ENCODE measurements around the gene KLRC1. TPM values are rescaled to one million over a fixed set of nuclear protein-coding genes. Genes with fewer than 3 reads are reported as not detected.
"Not testable (repeated sequence)": the region's sequence is repeated elsewhere in the genome, so short reads cannot be mapped to it uniquely, and the experiment has no call there.

The KLRC1 gene
- total RNA-seq (under 1 TPM in 1 of 4 donors, not detected in 3; 0.40 TPM), polyA plus RNA-seq (0.23 TPM)
- long read RNA-seq, donor 1 = 0 reads
- long read RNA-seq, donor 2 = 0 reads
- long read RNA-seq, donor 3 = 0 reads
- long read RNA-seq, donor 4 = 0 reads

- intact Hi-C loops (cut with DNase I) = no loop called here
- 56% methylated on average over 2 of the region's 2 CpGs for WGBS
- ATAC-seq = no peak
Observed at GRCh38 chr12:10453156-10453555, at the start of gene KLRC1. TSS of gene KLRC1 (minus strand) at chr12:10453377. CDS start at chr12:10451156, 2,221 bp downstream.

DNA sequence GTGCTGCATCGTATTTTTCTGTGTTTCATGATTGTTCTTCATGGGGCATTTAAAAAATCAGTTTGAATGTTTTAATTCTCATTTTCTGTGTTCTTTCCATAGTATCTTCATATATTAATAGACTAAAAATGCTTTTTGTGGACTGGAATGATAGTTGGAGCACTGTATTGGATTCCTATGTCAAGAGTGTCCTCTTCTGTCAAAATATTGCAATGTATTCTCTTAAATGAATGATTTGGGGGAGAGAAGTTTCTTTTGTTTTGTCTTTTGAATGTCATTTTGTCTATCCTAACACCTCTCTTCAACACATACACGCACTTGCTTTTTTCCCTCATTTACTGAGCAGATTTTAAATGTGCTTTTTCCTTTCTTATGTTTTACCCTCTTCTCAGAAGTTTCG lies 47.9 kb upstream of the KLRC1 start:
- WGBS = 46% methylated on average over 3 of the region's 3 CpGs
- intact Hi-C loops (cut with DNase I) = no loop called here
- DNase-seq (no peak), ATAC-seq (no peak)
- Histone ChIP-seq H3K27me3 (ENCODE audit: control insufficient read depth, insufficient read depth) (no peaks in the 10 kb centered on the region), H3K27ac (ENCODE audit: low read length) (no peak overlapping the region), H3K4me3 (ENCODE audit: low read length) (no peak overlapping the region), H3K9me3 (ENCODE audit: control insufficient read depth, low read length) (no peaks in the 10 kb centered on the region), H3K4me1 (ENCODE audit: control insufficient read depth, insufficient read depth, low read length) (no peaks in the 10 kb centered on the region)

More at GRCh38 chr12:10453156-10453555, at the start of gene KLRC1:
- Histone ChIP-seq H3K4me3 (ENCODE audit: low read length) (no peak within 1 kb of the TSS), H3K27ac (ENCODE audit: low read length) (no peak within 1 kb of the TSS), H3K9me3 (ENCODE audit: control insufficient read depth, low read length) (peaks cover 10% of the 10 kb centered on the region), H3K27me3 (ENCODE audit: control insufficient read depth, insufficient read depth) (no peaks in the 10 kb centered on the region), H3K4me1 (ENCODE audit: control insufficient read depth, insufficient read depth, low read length) (no peaks in the 10 kb centered on the region)
- DNase-seq = no peak

GRCh38 chr12:10498042-10498441 lies 44.9 kb upstream of the KLRC1 start:
- DNase-seq (no peak), ATAC-seq (no peak)
- H3K9me3 ChIP-seq (ENCODE audit: control insufficient read depth, low read length) = no peaks in the 10 kb centered on the region
- no peak overlapping the region for H3K4me3 ChIP-seq (ENCODE audit: low read length)
- no peak overlapping the region for H3K27ac ChIP-seq (ENCODE audit: low read length)
- WGBS = 13% methylated on average over 1 of the region's 1 CpG
- intact Hi-C loops (cut with DNase I) = no loop called here
- no peaks in the 10 kb centered on the region for H3K27me3 ChIP-seq (ENCODE audit: control insufficient read depth, insufficient read depth)
- no peaks in the 10 kb centered on the region for H3K4me1 ChIP-seq (ENCODE audit: control insufficient read depth, insufficient read depth, low read length)

GRCh38 chr12:10497602-10498001 lies 44.4 kb upstream of the KLRC1 start:
- DNase-seq (peak in 1 of 3 donors; percentile 28), ATAC-seq (no peak)
- intact Hi-C loops (cut with DNase I) = no loop called here
- H3K4me1 ChIP-seq (ENCODE audit: control insufficient read depth, insufficient read depth, low read length) = no peaks in the 10 kb centered on the region
- H3K4me3 ChIP-seq (ENCODE audit: low read length) = no peak overlapping the region
- WGBS = 45% methylated on average over 2 of the region's 2 CpGs
- H3K27me3 ChIP-seq (ENCODE audit: control insufficient read depth, insufficient read depth) = no peaks in the 10 kb centered on the region
- no peak overlapping the region for H3K27ac ChIP-seq (ENCODE audit: low read length)
- no peaks in the 10 kb centered on the region for H3K9me3 ChIP-seq (ENCODE audit: control insufficient read depth, low read length)

DNA sequence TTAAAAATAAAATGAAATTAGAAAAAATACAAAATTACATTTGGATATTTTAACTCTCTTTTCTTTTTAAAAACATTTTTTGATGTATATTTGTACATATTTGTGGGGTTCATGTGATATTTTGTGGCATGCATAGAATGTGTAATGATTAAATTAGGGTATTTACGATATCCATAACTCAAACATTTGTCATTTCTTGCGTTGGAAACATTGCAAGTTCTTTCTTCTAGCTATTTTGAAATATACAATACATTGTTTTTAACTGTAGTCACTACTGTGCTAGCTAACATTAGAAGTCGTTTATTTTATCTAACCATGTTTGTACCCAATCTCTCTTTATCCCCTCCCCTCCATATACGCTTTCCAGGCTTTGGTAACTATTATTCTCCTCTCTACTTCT lies 38.6 kb upstream of the KLRC1 start:
- H3K4me3 ChIP-seq (ENCODE audit: low read length) = no peak overlapping the region
- H3K9me3 ChIP-seq (ENCODE audit: control insufficient read depth, low read length) = no peaks in the 10 kb centered on the region
- WGBS = 76% methylated on average over 4 of the region's 4 CpGs
- no peak for ATAC-seq
- no peaks in the 10 kb centered on the region for H3K27me3 ChIP-seq (ENCODE audit: control insufficient read depth, insufficient read depth)
- intact Hi-C loops (cut with DNase I) = no loop called here
- no peak for DNase-seq
- no peak overlapping the region for H3K27ac ChIP-seq (ENCODE audit: low read length)
- H3K4me1 ChIP-seq (ENCODE audit: control insufficient read depth, insufficient read depth, low read length) = no peaks in the 10 kb centered on the region

DNA sequence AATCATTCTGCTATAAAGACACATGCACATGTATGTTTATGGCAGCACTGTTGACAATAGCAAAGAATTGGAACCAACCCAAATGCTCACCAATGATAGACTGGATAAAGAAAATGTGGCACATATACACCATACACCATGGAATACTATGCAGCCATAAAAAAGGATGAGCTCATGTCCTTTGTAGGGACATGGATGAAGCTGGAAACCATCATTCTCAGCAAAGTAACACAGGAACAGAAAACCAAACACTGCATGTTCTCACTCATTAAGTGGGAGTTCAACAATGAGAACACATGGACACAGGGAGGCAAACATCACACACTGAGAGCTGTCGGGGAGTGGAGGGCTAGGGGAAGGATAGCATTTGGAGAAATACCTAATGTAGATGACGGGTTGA lies 34.2 kb upstream of the KLRC1 start:
- H3K9me3 ChIP-seq (ENCODE audit: control insufficient read depth, low read length); H3K4me1 ChIP-seq (ENCODE audit: control insufficient read depth, insufficient read depth, low read length); intact Hi-C loops (cut with DNase I); ATAC-seq; H3K4me3 ChIP-seq (ENCODE audit: low read length); DNase-seq; H3K27me3 ChIP-seq (ENCODE audit: control insufficient read depth, insufficient read depth); H3K27ac ChIP-seq (ENCODE audit: low read length): not testable (repeated sequence)
- WGBS = 93% methylated on average over 2 of the region's 2 CpGs

GRCh38 chr12:10481901-10482300 lies 28.7 kb upstream of the KLRC1 start:
- intact Hi-C loops (cut with DNase I); H3K27ac ChIP-seq (ENCODE audit: low read length); ATAC-seq; H3K4me3 ChIP-seq (ENCODE audit: low read length); H3K27me3 ChIP-seq (ENCODE audit: control insufficient read depth, insufficient read depth); H3K9me3 ChIP-seq (ENCODE audit: control insufficient read depth, low read length); H3K4me1 ChIP-seq (ENCODE audit: control insufficient read depth, insufficient read depth, low read length): not testable (repeated sequence)
- 61% methylated on average over 2 of the region's 2 CpGs for WGBS
- peak in 1 of 3 donors; percentile 9 for DNase-seq

DNA sequence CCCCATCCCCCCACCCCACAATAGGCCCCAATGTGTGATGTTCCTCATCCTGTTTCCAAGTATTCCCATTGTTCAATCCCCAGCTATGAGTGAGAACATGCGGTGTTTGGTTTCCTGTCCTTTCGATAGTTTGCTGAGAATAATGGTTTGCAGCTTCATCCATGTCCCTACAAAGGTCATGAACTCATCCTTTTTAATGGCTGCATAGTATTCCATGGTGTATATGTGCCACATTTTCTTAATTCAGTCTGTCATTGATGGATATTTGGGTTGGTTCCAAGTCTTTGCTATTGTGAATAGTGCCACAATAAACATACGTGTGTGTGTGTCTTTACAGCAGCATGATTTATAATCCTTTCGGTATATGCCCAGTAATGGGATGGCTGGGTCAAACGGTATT lies 19.6 kb upstream of the KLRC1 start:
- H3K9me3 ChIP-seq (ENCODE audit: control insufficient read depth, low read length); H3K27ac ChIP-seq (ENCODE audit: low read length); H3K4me1 ChIP-seq (ENCODE audit: control insufficient read depth, insufficient read depth, low read length); DNase-seq; intact Hi-C loops (cut with DNase I); H3K4me3 ChIP-seq (ENCODE audit: low read length); H3K27me3 ChIP-seq (ENCODE audit: control insufficient read depth, insufficient read depth); ATAC-seq: not testable (repeated sequence)
- 87% methylated on average over 5 of the region's 5 CpGs for WGBS

DNA sequence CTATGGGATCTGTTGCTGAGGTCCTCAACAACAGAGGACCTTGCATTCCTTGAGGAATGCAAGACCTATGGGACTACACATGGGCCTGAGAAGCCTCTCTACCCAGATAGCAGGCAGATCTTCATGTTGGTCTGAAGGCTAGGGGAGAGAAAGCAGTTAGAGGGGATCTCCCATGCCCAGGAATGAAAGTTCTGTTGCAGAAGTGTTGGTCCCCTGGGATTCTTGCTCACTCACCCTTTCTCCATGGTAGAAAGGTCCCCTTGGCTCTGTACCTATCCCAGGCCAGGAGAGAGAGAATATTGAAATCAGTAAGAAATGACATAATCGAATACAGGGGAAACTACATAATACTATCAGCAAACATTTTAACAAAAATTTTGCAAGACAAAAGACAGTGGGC lies 16.5 kb upstream of the KLRC1 start:
- DNase-seq = no peak
- Histone ChIP-seq H3K9me3 (ENCODE audit: control insufficient read depth, low read length) (no peaks in the 10 kb centered on the region), H3K4me3 (ENCODE audit: low read length) (no peak overlapping the region), H3K27ac (ENCODE audit: low read length) (no peak overlapping the region), H3K27me3 (ENCODE audit: control insufficient read depth, insufficient read depth) (no peaks in the 10 kb centered on the region), H3K4me1 (ENCODE audit: control insufficient read depth, insufficient read depth, low read length) (no peaks in the 10 kb centered on the region)
- no peak for ATAC-seq
- intact Hi-C loops (cut with DNase I) = no loop called here
- WGBS = 91% methylated on average over 1 of the region's 1 CpG

GRCh38 chr12:10466311-10466710 lies 13.1 kb upstream of the KLRC1 start:
- H3K27me3 ChIP-seq (ENCODE audit: control insufficient read depth, insufficient read depth) = no peaks in the 10 kb centered on the region
- ATAC-seq = no peak
- H3K4me1 ChIP-seq (ENCODE audit: control insufficient read depth, insufficient read depth, low read length) = no peaks in the 10 kb centered on the region
- no peak for DNase-seq
- H3K9me3 ChIP-seq (ENCODE audit: control insufficient read depth, low read length) = no peaks in the 10 kb centered on the region
- no peak overlapping the region for H3K4me3 ChIP-seq (ENCODE audit: low read length)
- intact Hi-C loops (cut with DNase I) = no loop called here
- 70% methylated on average over 4 of the region's 4 CpGs for WGBS
- no peak overlapping the region for H3K27ac ChIP-seq (ENCODE audit: low read length)

GRCh38 chr12:10457760-10458159 lies 4.6 kb upstream of the KLRC1 start:
- peaks cover 10% of the 10 kb centered on the region for H3K9me3 ChIP-seq (ENCODE audit: control insufficient read depth, low read length)
- no peak overlapping the region for H3K4me3 ChIP-seq (ENCODE audit: low read length)
- H3K27me3 ChIP-seq (ENCODE audit: control insufficient read depth, insufficient read depth) = no peaks in the 10 kb centered on the region
- H3K27ac ChIP-seq (ENCODE audit: low read length) = no peak overlapping the region
- ATAC-seq (no peak), DNase-seq (no peak)
- no peaks in the 10 kb centered on the region for H3K4me1 ChIP-seq (ENCODE audit: control insufficient read depth, insufficient read depth, low read length)
- WGBS = 90% methylated on average over 3 of the region's 3 CpGs
- intact Hi-C loops (cut with DNase I) = no loop called here

GRCh38 chr12:10456856-10457255 lies 3.7 kb upstream of the KLRC1 start:
- Histone ChIP-seq H3K9me3 (ENCODE audit: control insufficient read depth, low read length) (peaks cover 10% of the 10 kb centered on the region), H3K27me3 (ENCODE audit: control insufficient read depth, insufficient read depth) (no peaks in the 10 kb centered on the region), H3K27ac (ENCODE audit: low read length) (no peak overlapping the region), H3K4me1 (ENCODE audit: control insufficient read depth, insufficient read depth, low read length) (no peaks in the 10 kb centered on the region), H3K4me3 (ENCODE audit: low read length) (no peak overlapping the region)
- DNase-seq (no peak), ATAC-seq (no peak)
- 87% methylated on average over 2 of the region's 2 CpGs for WGBS
- intact Hi-C loops (cut with DNase I) = no loop called here
